ENCODE data around the gene CD59. TPM values are rescaled to one million over a fixed set of nuclear protein-coding genes. Genes with fewer than 3 reads are reported as not detected.
A peak's percentile ranks its signal among the peaks of the same experiment; 100 is the strongest.

CD59 gene
- total RNA-seq, 2 experiments from 2014 or later: 79.4 TPM

DNA sequence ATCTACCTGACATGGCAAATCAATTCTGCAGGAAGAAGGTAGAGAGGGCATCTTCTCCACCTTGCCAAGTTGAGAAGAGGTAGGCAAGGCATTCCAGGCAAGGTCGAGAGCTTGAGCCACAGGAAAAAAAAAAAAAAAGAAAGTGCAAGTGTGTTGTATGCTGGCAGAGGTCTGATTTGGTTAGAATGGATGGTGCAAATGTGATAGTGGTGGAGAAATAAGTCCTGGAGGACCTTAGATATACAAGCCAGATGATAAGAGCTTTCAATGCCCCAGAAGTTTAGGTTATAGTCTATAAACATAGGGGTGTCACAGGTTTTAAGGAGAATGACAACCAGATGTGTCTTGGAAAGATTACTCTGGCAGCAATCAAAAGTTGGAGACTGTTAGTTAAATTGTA, 36.6 kb upstream of the CD59 start:
- H3K27ac Mint-ChIP-seq: no peak overlapping the region
- H3K36me3 Mint-ChIP-seq: peaks cover 12% of the 10 kb centered on the region
- H3K4me3 Mint-ChIP-seq: peak overlapping the region; percentile 42
- intact Hi-C loops (cut with micrococcal nuclease): loop anchor here (1.0 to 10.0 kb wide), 4 partner anchors 38 to 728 kb away; partner anchors contain the start of gene ABTB2
- POLR2A ChIA-PET: interaction anchor here (1.1 kb wide), 2 partner anchors 30 to 36 kb away, joined by 3 to 5 read pairs; partner anchors contain the start of gene CD59
- peaks cover 6% of the 10 kb centered on the region for H3K27me3 Mint-ChIP-seq
- no peak for DNase-seq
- no peaks in the 10 kb centered on the region for H3K9me3 Mint-ChIP-seq
- CTCF ChIA-PET: interaction anchor here (1.0 to 1.1 kb wide), 2 partner anchors 36 to 40 kb away, joined by 3 read pairs; no protein-coding TSS in a partner anchor
- peaks cover 47% of the 10 kb centered on the region for H3K4me1 Mint-ChIP-seq (ENCODE audit: low read depth)

DNA sequence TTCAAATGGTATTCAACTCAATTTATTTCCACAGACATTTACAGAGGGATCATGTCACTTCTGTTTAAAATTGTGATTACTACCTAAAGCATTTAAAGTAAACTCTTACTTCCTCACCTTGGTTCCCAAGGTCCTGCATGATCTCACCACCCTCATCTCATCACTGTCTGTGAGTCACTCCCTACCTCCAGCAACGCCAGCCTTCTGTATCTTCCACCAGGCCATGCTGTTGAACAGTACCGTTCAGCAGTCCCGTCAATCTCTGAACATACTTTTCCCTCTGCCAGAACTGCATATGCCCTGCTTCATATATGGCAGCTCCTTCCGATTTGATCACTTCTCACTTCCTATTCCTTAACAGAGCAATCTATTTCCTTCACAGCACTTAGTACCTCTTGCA, 36.1 kb upstream of the CD59 start:
- POLR2A ChIA-PET: interaction anchor here (1.1 kb wide), 2 partner anchors 30 to 36 kb away, joined by 3 to 5 read pairs; partner anchors contain the start of gene CD59
- Mint-ChIP-seq H3K4me3 (peak overlapping the region; percentile 42), H3K27me3 (peaks cover 6% of the 10 kb centered on the region), H3K9me3 (no peaks in the 10 kb centered on the region), H3K36me3 (peaks cover 15% of the 10 kb centered on the region), H3K4me1 (ENCODE audit: low read depth) (peaks cover 47% of the 10 kb centered on the region), H3K27ac (no peak overlapping the region)
- intact Hi-C loops (cut with micrococcal nuclease): loop anchor here (2.0 to 10.0 kb wide), 3 partner anchors 37 to 727 kb away; no protein-coding TSS in a partner anchor
- DNase-seq: peak; percentile 16
- CTCF ChIA-PET: interaction anchor here (1.5 to 1.9 kb wide), 2 partner anchors 10 to 30 kb away, joined by 3 to 6 read pairs; no protein-coding TSS in a partner anchor

- H3K4me1 Mint-ChIP-seq (ENCODE audit: low read depth): peaks cover 38% of the 10 kb centered on the region
- H3K9me3 Mint-ChIP-seq: no peaks in the 10 kb centered on the region
- no peak overlapping the region for H3K4me3 Mint-ChIP-seq
- intact Hi-C loops (cut with micrococcal nuclease): loop anchor here (5.0 to 10.0 kb wide), 2 partner anchors 48 to 725 kb away; no protein-coding TSS in a partner anchor
- ChIA-PET POLR2A (no interaction called here), CTCF (no interaction called here)
- DNase-seq: no peak
- H3K27ac Mint-ChIP-seq: no peak overlapping the region
- no peaks in the 10 kb centered on the region for H3K27me3 Mint-ChIP-seq
- H3K36me3 Mint-ChIP-seq: peaks cover 28% of the 10 kb centered on the region
Measured at GRCh38 chr11:33770236-33770635, 34.0 kb upstream of the CD59 start.

DNA sequence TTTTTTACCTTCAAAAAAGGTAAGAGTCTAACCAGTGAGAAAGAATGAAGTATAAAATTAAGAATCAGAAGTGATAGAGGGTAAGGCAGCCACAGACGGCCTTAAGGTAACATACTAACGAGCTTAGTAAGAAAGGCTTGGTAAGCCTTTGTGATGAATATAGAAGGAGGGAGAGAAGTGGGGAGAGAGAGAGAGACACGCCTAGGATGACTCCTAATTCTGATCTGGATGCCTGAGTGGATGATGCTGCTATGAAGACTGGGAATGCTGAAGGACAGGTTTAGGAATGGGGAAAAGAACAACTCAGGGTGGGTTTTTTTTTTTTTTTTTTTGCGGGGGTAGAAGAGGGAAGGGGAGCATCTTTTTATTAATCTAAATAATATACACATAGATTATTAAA, 33.3 kb upstream of the CD59 start:
- Mint-ChIP-seq H3K27ac (no peak overlapping the region), H3K36me3 (peaks cover 33% of the 10 kb centered on the region)
- CTCF ChIA-PET: no interaction called here

GRCh38 chr11:33767624-33768023, 31.4 kb upstream of the CD59 start:
- ChIA-PET POLR2A (no interaction called here), CTCF (interaction anchor here (0.7 to 1.3 kb wide), 2 partner anchors 25 to 52 kb away, joined by 3 to 4 read pairs; no protein-coding TSS in a partner anchor)
- DNase-seq: no peak
- Mint-ChIP-seq H3K4me1 (ENCODE audit: low read depth) (peaks cover 25% of the 10 kb centered on the region), H3K27ac (no peak overlapping the region), H3K4me3 (no peak overlapping the region), H3K9me3 (no peaks in the 10 kb centered on the region), H3K27me3 (no peaks in the 10 kb centered on the region), H3K36me3 (peaks cover 46% of the 10 kb centered on the region)
- intact Hi-C loops (cut with micrococcal nuclease): no loop called here

More for the DNA sequence above, 33.3 kb upstream of the CD59 start:
- POLR2A ChIA-PET: no interaction called here
- Mint-ChIP-seq H3K9me3 (no peaks in the 10 kb centered on the region), H3K4me1 (ENCODE audit: low read depth) (peaks cover 31% of the 10 kb centered on the region), H3K4me3 (no peak overlapping the region), H3K27me3 (no peaks in the 10 kb centered on the region)
- intact Hi-C loops (cut with micrococcal nuclease): no loop called here
- DNase-seq: no peak

DNA sequence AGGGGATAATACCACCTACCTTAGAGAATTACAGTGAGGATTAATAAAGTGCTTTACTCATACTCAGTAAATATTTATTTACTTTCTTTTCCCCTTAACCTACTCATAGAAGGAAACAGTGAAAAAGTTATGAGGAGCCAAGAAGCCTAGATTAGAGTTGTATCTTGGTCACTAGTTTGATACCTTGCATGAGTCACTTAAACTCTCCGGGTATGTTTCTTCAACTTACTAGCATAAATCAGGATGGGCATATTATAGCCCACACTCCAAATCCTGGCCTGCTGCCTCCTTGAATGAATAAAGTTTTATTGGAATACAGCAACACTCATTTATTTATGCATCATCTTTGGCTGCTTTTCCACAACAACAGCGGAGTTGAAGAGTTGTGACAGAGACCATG, 29.9 kb upstream of the CD59 start:
- no peak for DNase-seq
- peaks cover 15% of the 10 kb centered on the region for H3K4me1 Mint-ChIP-seq (ENCODE audit: low read depth)
- no peaks in the 10 kb centered on the region for H3K9me3 Mint-ChIP-seq
- ChIA-PET CTCF (interaction anchor here (0.7 to 0.9 kb wide), 3 partner anchors 42 to 221 kb away, joined by 3 read pairs; no protein-coding TSS in a partner anchor), POLR2A (no interaction called here)
- intact Hi-C loops (cut with micrococcal nuclease): no loop called here
- peaks cover 44% of the 10 kb centered on the region for H3K36me3 Mint-ChIP-seq
- H3K4me3 Mint-ChIP-seq: no peak overlapping the region
- no peak overlapping the region for H3K27ac Mint-ChIP-seq
- H3K27me3 Mint-ChIP-seq: no peaks in the 10 kb centered on the region

- Mint-ChIP-seq H3K36me3 (peaks cover 50% of the 10 kb centered on the region), H3K9me3 (no peaks in the 10 kb centered on the region), H3K27me3 (no peaks in the 10 kb centered on the region), H3K4me3 (no peak overlapping the region), H3K27ac (no peak overlapping the region), H3K4me1 (ENCODE audit: low read depth) (peaks cover 17% of the 10 kb centered on the region)
- intact Hi-C loops (cut with micrococcal nuclease): no loop called here
- ChIA-PET CTCF (interaction anchor here (0.7 kb wide), 1 partner anchor 214 kb away, joined by 3 read pairs; no protein-coding TSS in a partner anchor), POLR2A (no interaction called here)
- DNase-seq: no peak
Measured at GRCh38 chr11:33761471-33761870, 25.2 kb upstream of the CD59 start.

GRCh38 chr11:33753304-33753967, 17.2 kb upstream of the CD59 start:
- no peaks in the 10 kb centered on the region for H3K27me3 Mint-ChIP-seq
- POLR2A ChIA-PET: interaction anchor here (1.3 to 1.7 kb wide), 3 partner anchors 11 to 31 kb away, joined by 4 to 8 read pairs (median 5); partner anchors contain the start of gene CD59
- CTCF ChIA-PET: interaction anchor here (1.1 to 4.0 kb wide), 6 partner anchors 11 to 76 kb away, joined by 3 to 23 read pairs (median 6); partner anchors contain the start of gene CD59
- peak; percentile 27 for DNase-seq
- peaks cover 11% of the 10 kb centered on the region for H3K4me1 Mint-ChIP-seq (ENCODE audit: low read depth)
- no peaks in the 10 kb centered on the region for H3K9me3 Mint-ChIP-seq
- peak overlapping the region; percentile 11 for H3K27ac Mint-ChIP-seq
- intact Hi-C loops (cut with micrococcal nuclease): loop anchor here (1.0 kb wide), 1 partner anchor 17 kb away; the partner anchor contains the start of gene CD59
- peaks cover 21% of the 10 kb centered on the region for H3K36me3 Mint-ChIP-seq
- no peak overlapping the region for H3K4me3 Mint-ChIP-seq

- intact Hi-C loops (cut with micrococcal nuclease): no loop called here
- DNase-seq: no peak
- no peaks in the 10 kb centered on the region for H3K9me3 Mint-ChIP-seq
- H3K36me3 Mint-ChIP-seq: peaks cover 19% of the 10 kb centered on the region
- H3K4me3 Mint-ChIP-seq: no peak overlapping the region
- POLR2A ChIA-PET: no interaction called here
- no peak overlapping the region for H3K27ac Mint-ChIP-seq
- no peaks in the 10 kb centered on the region for H3K27me3 Mint-ChIP-seq
- peaks cover 11% of the 10 kb centered on the region for H3K4me1 Mint-ChIP-seq (ENCODE audit: low read depth)
- CTCF ChIA-PET: interaction anchor here (4.0 kb wide), 1 partner anchor 9 kb away, joined by 23 read pairs; no protein-coding TSS in a partner anchor
Measured at GRCh38 chr11:33751878-33752277, 15.7 kb upstream of the CD59 start.

GRCh38 chr11:33747979-33748378, 11.8 kb upstream of the CD59 start:
- no peaks in the 10 kb centered on the region for H3K9me3 Mint-ChIP-seq
- H3K27me3 Mint-ChIP-seq: no peaks in the 10 kb centered on the region
- peaks cover 10% of the 10 kb centered on the region for H3K36me3 Mint-ChIP-seq
- intact Hi-C loops (cut with micrococcal nuclease): no loop called here
- no peak overlapping the region for H3K27ac Mint-ChIP-seq
- ChIA-PET POLR2A (interaction anchor here (0.6 to 0.7 kb wide), 2 partner anchors 16 to 406 kb away, joined by 3 read pairs; no protein-coding TSS in a partner anchor), CTCF (no interaction called here)
- no peak for DNase-seq
- H3K4me1 Mint-ChIP-seq (ENCODE audit: low read depth): peaks cover 3% of the 10 kb centered on the region
- no peak overlapping the region for H3K4me3 Mint-ChIP-seq

DNA sequence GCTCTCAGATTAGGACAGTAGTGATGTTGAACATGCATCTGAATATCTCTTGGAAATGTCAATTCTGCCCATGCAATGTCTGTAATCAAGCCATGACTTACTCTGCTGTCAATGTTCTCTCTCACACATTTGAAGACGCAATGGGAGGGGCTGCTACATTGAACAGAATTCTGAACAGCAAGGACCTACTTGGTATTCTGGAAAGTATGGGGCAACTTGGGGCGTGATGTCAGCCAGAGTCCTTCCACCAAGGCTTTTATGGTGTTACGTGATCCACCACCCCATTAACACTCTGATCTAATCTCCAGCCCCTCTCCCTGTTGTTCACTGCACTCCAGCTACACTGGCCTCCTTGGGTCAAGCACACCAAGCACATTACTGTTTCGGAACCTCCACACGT, 7.1 kb upstream of the CD59 start:
- peaks cover 5% of the 10 kb centered on the region for H3K4me1 Mint-ChIP-seq (ENCODE audit: low read depth)
- no peak overlapping the region for H3K27ac Mint-ChIP-seq
- H3K27me3 Mint-ChIP-seq: no peaks in the 10 kb centered on the region
- peaks cover 4% of the 10 kb centered on the region for H3K36me3 Mint-ChIP-seq
- POLR2A ChIA-PET: interaction anchor here (1.5 kb wide), 1 partner anchor 30 kb away, joined by 5 read pairs; no protein-coding TSS in a partner anchor
- DNase-seq: no peak
- H3K4me3 Mint-ChIP-seq: no peak overlapping the region
- CTCF ChIA-PET: interaction anchor here (0.7 to 1.7 kb wide), 20 partner anchors 9 to 384 kb away, joined by 3 to 74 read pairs (median 6); partner anchors contain the start of gene C11orf91
- intact Hi-C loops (cut with micrococcal nuclease): loop anchor here (2.0 kb wide), 1 partner anchor 380 kb away; no protein-coding TSS in a partner anchor
- no peaks in the 10 kb centered on the region for H3K9me3 Mint-ChIP-seq

GRCh38 chr11:33742249-33742851, 6.1 kb upstream of the CD59 start:
- Mint-ChIP-seq H3K36me3 (peaks cover 2% of the 10 kb centered on the region), H3K27me3 (no peaks in the 10 kb centered on the region), H3K27ac (no peak overlapping the region), H3K4me1 (ENCODE audit: low read depth) (peaks cover 9% of the 10 kb centered on the region), H3K9me3 (no peaks in the 10 kb centered on the region), H3K4me3 (no peak overlapping the region)
- CTCF ChIA-PET: interaction anchor here (0.7 to 1.7 kb wide), 39 partner anchors 8 to 580 kb away, joined by 3 to 74 read pairs (median 4); partner anchors contain the start of gene C11orf91
- DNase-seq: no peak
- POLR2A ChIA-PET: interaction anchor here (1.0 to 1.5 kb wide), 4 partner anchors 10 to 31 kb away, joined by 3 to 5 read pairs (median 4); no protein-coding TSS in a partner anchor
- intact Hi-C loops (cut with micrococcal nuclease): loop anchor here (1.0 to 2.0 kb wide), 2 partner anchors 26 to 380 kb away; no protein-coding TSS in a partner anchor

Data from activated CD4-positive, alpha-beta memory T cell treated with anti-CD3 and anti-CD28 coated beads for 36 hours (primary cell).